Measurements from ENCODE around the gene GLS2.

DNA sequence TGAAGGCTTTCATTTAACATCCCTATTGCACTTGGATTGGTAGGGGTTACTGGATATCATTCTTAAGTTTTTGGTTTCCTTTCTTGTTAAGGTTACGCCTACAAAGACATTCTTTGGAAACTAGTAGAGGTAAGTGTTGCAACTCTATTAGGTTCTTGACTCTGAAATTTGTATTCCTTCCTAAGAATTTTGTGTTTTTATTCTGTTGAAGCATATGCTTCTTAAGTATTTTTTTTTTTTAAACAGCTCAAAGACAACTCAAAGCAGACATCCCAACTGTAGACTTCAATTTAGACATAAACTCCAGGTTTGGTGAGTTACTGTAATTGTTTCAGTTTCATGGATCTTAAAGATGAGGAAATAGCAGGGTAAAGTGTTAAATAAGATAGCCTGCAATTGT is 32.5 kb upstream of the GLS2 start:
- TF ChIP-seq CTCF (IDR thresholded peaks at IDR 0.05; ENCODE audit: insufficient read depth, low read length) (no peak), POLR2AphosphoS5 (IDR thresholded peaks at IDR 0.05; ENCODE audit: low read depth) (no peak), SPI1 (IDR thresholded peaks at IDR 0.05; ENCODE audit: borderline replicate concordance, low read depth) (no peak)
- TF ChIP-seq, protein P1, sequence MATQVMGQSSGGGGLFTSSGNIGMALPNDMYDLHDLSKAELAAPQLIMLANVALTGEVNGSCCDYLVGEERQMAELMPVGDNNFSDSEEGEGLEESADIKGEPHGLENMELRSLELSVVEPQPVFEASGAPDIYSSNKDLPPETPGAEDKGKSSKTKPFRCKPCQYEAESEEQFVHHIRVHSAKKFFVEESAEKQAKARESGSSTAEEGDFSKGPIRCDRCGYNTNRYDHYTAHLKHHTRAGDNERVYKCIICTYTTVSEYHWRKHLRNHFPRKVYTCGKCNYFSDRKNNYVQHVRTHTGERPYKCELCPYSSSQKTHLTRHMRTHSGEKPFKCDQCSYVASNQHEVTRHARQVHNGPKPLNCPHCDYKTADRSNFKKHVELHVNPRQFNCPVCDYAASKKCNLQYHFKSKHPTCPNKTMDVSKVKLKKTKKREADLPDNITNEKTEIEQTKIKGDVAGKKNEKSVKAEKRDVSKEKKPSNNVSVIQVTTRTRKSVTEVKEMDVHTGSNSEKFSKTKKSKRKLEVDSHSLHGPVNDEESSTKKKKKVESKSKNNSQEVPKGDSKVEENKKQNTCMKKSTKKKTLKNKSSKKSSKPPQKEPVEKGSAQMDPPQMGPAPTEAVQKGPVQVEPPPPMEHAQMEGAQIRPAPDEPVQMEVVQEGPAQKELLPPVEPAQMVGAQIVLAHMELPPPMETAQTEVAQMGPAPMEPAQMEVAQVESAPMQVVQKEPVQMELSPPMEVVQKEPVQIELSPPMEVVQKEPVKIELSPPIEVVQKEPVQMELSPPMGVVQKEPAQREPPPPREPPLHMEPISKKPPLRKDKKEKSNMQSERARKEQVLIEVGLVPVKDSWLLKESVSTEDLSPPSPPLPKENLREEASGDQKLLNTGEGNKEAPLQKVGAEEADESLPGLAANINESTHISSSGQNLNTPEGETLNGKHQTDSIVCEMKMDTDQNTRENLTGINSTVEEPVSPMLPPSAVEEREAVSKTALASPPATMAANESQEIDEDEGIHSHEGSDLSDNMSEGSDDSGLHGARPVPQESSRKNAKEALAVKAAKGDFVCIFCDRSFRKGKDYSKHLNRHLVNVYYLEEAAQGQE (IDR thresholded peaks at IDR 0.05; ENCODE audit: insufficient replicate concordance, low read depth): no peak

All from HL-60 (cell line).